Lung (tissue), 12 donors: ENCODE data around the gene HPSE2. TPM values are rescaled to one million over a fixed set of nuclear protein-coding genes. Genes with fewer than 3 reads are reported as not detected.

ENCODE experiments used
- ATAC-seq: fragments of 200-7000 bp; cut with Tn5 transposase; one replicate; pipeline ENCODE4 v1.9.1; 2020; ENCODE audit warnings: moderate number of reproducible peaks; ENCODE audit not compliant: insufficient read depth, low FRiP score
- DNase-seq, 3 donors: peaks; one replicate each; pipeline ENCODE4 v3.0.0-alpha.2; 2013 to 2017
- H3K27ac ChIP-seq, 2 donors: one replicate each; pipeline ENCODE4 v1.5.1; 2013; ENCODE audit warnings: mild to moderate bottlenecking in 2 of 2, moderate library complexity in 2 of 2, control low read depth in 1 of 2, inconsistent platforms in 1 of 2, low read depth in 1 of 2, low read length in 1 of 2
- H3K27me3 ChIP-seq, 3 donors: one replicate each; pipeline ENCODE4 v1.5.1; 2013; ENCODE audit warnings: low read length in 2 of 3; ENCODE audit not compliant: control insufficient read depth in 3 of 3, insufficient read depth in 3 of 3
- H3K36me3 ChIP-seq, 4 donors: one replicate each; pipeline ENCODE4 v1.5.1; 2013; ENCODE audit warnings: low read length in 4 of 4, mild to moderate bottlenecking in 1 of 4, moderate library complexity in 1 of 4; ENCODE audit not compliant: control insufficient read depth in 4 of 4, insufficient read depth in 4 of 4
- H3K4me1 ChIP-seq, 5 donors: one replicate each; pipeline ENCODE4 v1.5.1; 2013; ENCODE audit warnings: low read length in 5 of 5, mild to moderate bottlenecking in 2 of 5, moderate library complexity in 1 of 5; ENCODE audit not compliant: control insufficient read depth in 5 of 5, insufficient read depth in 5 of 5
- H3K4me3 ChIP-seq: one replicate; pipeline ENCODE4 v1.5.1; 2013; ENCODE audit warnings: mild to moderate bottlenecking, control low read depth, moderate library complexity
- H3K9ac ChIP-seq, 2 donors: one replicate each; pipeline ENCODE4 v1.5.1; 2013; ENCODE audit warnings: low read length in 2 of 2, control low read depth in 1 of 2; ENCODE audit not compliant: insufficient read depth in 1 of 2
- H3K9me3 ChIP-seq, 4 donors: one replicate each; pipeline ENCODE4 v1.5.1; 2013; ENCODE audit warnings: low read length in 3 of 4, mild to moderate bottlenecking in 1 of 4, moderate library complexity in 1 of 4; ENCODE audit not compliant: control insufficient read depth in 4 of 4, insufficient read depth in 3 of 4
- WGBS, 2 donors: extraction: QIAGEN DNeasy Blood & Tissue Kit; methylation state at CpG; one replicate each; pipeline ENCODE4 v1.1.7; 2013; 5-methylcytosine and 5-hydroxymethylcytosine counted together
- polyA plus RNA-seq, 2 donors: library from polyadenylated mRNA; stranded (reverse); fragments of 200-250 nt; gene quantifications; one replicate each; pipeline ENCODE4 v1.2.1, GENCODE V29; 2013
- total RNA-seq, 2 donors: library from RNA; depleted of rRNA in 1 of 2; stranded (reverse); fragments of >200 nt in 1 of 2; gene quantifications; one replicate each; pipeline ENCODE4 v1.2.1, GENCODE V29; 2014 to 2021
- TF ChIP-seq, protein P1 (sequence below): IDR thresholded peaks from 2 replicates; pipeline ENCODE4 v1.5.1; 2012; ENCODE audit warnings: mild to moderate bottlenecking; ENCODE audit errors: control extremely low read depth, extremely low read depth
- donor health status: control.
- donor health status: control.
- donor health status: Bipolar disorder and iron deficiency.
- donor health status: healthy.
- donor health status: DM: yes; HTN: yes; CAD: no.

HPSE2 gene
- total and polyA plus RNA-seq, 4 donors = 0.32 to 47.3 (median 1.9) TPM

DNA sequence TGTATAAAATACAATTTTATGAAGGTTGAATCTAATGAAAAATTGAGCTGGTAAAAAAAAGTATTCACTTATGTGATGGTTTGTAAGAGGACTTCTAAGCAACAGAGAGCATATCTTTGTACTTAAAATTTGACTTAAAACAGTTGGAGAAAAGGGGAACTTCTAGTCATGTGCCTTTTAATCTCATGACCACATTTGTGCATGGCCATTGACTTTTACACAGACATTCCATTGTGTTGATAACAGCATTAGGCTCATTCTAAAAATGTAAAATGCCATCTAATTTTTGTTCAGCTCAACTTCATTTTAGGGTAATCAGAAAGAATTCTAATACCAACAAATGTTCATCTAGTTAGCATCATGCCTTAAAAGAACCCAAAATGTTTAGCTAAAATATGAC, 119.9 kb downstream of the HPSE2 start:
- DNase-seq (peak in 1 of 3 donors; percentile 4), ATAC-seq (no peak)
- H3K9me3 ChIP-seq = peaks cover 0 to 3% (median 0%) of the 10 kb centered on the region in 4 donors
- no peaks in the 10 kb centered on the region for H3K4me1 ChIP-seq
- no peak overlapping the region for H3K9ac ChIP-seq
- no peaks in the 10 kb centered on the region for H3K36me3 ChIP-seq
- H3K27me3 ChIP-seq = no peaks in the 10 kb centered on the region
- no peak overlapping the region for H3K27ac ChIP-seq
- H3K4me3 ChIP-seq = no peak overlapping the region
- TF ChIP-seq, protein P1, sequence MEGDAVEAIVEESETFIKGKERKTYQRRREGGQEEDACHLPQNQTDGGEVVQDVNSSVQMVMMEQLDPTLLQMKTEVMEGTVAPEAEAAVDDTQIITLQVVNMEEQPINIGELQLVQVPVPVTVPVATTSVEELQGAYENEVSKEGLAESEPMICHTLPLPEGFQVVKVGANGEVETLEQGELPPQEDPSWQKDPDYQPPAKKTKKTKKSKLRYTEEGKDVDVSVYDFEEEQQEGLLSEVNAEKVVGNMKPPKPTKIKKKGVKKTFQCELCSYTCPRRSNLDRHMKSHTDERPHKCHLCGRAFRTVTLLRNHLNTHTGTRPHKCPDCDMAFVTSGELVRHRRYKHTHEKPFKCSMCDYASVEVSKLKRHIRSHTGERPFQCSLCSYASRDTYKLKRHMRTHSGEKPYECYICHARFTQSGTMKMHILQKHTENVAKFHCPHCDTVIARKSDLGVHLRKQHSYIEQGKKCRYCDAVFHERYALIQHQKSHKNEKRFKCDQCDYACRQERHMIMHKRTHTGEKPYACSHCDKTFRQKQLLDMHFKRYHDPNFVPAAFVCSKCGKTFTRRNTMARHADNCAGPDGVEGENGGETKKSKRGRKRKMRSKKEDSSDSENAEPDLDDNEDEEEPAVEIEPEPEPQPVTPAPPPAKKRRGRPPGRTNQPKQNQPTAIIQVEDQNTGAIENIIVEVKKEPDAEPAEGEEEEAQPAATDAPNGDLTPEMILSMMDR = no peak

GRCh38 chr10:99085358-99085757, 150.3 kb downstream of the HPSE2 start:
- no peak overlapping the region for H3K27ac ChIP-seq
- no peaks in the 10 kb centered on the region for H3K4me1 ChIP-seq
- no peaks in the 10 kb centered on the region for H3K36me3 ChIP-seq
- WGBS, 2 donors = 81 to 83% methylated on average over 2 of the region's 2 CpGs
- DNase-seq = no peak
- no peaks in the 10 kb centered on the region for H3K27me3 ChIP-seq
- H3K9ac ChIP-seq = no peak overlapping the region
- no peak overlapping the region for H3K4me3 ChIP-seq
- ATAC-seq = no peak
- TF ChIP-seq, protein P1 = no peak
- H3K9me3 ChIP-seq = no peaks in the 10 kb centered on the region

DNA sequence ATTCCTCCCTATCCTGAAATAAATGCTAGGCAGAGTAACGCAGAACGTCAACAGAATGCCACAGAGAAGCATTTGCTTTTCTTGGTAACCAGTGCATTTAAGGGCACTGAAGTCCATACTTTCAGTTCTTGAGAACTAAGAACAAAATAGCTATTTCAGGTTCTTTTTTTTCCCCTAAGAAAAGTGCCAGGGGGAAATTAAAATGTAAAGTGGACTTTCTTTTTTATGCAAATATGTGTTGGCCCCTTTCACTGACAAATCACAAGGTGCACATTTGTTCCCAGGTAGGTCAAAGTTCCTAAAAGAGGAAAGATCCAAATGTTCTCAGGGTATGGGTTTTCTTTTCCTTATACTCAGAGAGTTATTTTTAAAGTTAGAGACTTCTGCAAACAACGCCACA, 151.5 kb downstream of the HPSE2 start:
- DNase-seq (no peak), ATAC-seq (no peak)
- TF ChIP-seq, protein P1 = no peak
- H3K4me3 ChIP-seq = no peak overlapping the region
- no peaks in the 10 kb centered on the region for H3K27me3 ChIP-seq
- H3K36me3 ChIP-seq = no peaks in the 10 kb centered on the region
- no peaks in the 10 kb centered on the region for H3K4me1 ChIP-seq
- WGBS, 2 donors = 69 to 72% methylated on average over 3 of the region's 3 CpGs
- no peaks in the 10 kb centered on the region for H3K9me3 ChIP-seq
- no peak overlapping the region for H3K27ac ChIP-seq
- H3K9ac ChIP-seq = no peak overlapping the region

DNA sequence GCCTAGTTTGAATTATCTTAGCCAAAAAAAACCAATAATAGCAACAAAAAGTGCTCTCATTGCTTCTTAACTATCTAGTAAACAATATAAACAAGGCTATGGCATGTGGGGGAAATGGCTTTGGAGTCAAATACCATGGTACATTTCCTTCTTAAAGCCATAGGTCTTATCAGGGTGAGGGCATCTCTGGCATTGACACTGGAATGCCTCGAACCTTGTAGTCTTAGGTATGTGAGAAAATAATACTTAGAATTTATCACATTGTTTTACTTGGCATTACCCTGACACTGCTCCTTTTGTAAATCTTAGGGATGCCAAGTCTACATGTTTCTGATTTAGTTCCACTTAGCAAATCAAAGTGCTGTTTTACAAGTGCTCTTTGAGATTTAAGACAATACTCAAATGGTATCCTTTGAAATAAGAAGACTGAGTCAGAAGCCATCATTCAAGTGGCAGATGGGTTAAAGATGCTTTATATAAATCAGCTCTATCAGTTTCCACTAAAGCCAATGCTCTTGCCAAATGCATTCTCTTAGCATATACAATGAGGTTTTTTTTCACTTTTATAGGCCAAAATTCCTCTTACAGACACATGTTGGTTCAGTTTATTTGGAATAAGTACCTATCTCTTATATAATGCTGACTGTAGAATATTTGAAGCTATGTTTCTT, 155.2 kb downstream of the HPSE2 start:
- TF ChIP-seq, protein P1 = no peak
- 43 to 74% methylated on average over 1 of the region's 1 CpG for WGBS, 2 donors
- Histone ChIP-seq H3K4me3 (no peak overlapping the region), H3K36me3 (no peaks in the 10 kb centered on the region), H3K27me3 (no peaks in the 10 kb centered on the region), H3K4me1 (no peaks in the 10 kb centered on the region), H3K27ac (no peak overlapping the region), H3K9me3 (peaks cover 0 to 3% (median 0%) of the 10 kb centered on the region in 4 donors), H3K9ac (no peak overlapping the region)
- DNase-seq (peak in 2 of 3 donors; percentile 11 to 24), ATAC-seq (no peak)
